Measurements from ENCODE around the gene DZIP3. TPM values are rescaled to one million over a fixed set of nuclear protein-coding genes. Genes with fewer than 3 reads are reported as not detected.

DZIP3 gene
- total RNA-seq, 4 donors from 2014 or later, result 3.6 to 7.7 (median 3.9) TPM

GRCh38 chr3:108736821-108737220, 147.3 kb downstream of the DZIP3 start:
- Histone ChIP-seq H3K27me3 (no peaks in the 10 kb centered on the region), H3K9me3 (no peaks in the 10 kb centered on the region), H3K4me3 (no peak overlapping the region), H3K27ac (no peak overlapping the region), H3K36me3 (no peaks in the 10 kb centered on the region), H3K4me1 (no peaks in the 10 kb centered on the region)
- no peak for DNase-seq (ENCODE audit: low spot score in 2 of 2)
- WGBS, result 77% methylated on average over 6 of the region's 6 CpGs
- no peak for TF ChIP-seq CTCF (IDR thresholded peaks at IDR 0.05)
- TF ChIP-seq EP300 (IDR thresholded peaks at IDR 0.05), result no peak
- no peak for TF ChIP-seq POLR2AphosphoS5 (IDR thresholded peaks at IDR 0.05)
- no peak for TF ChIP-seq POLR2A (IDR thresholded peaks at IDR 0.05)

GRCh38 chr3:108742929-108743328, 153.4 kb downstream of the DZIP3 start:
- no peak overlapping the region for H3K4me3 ChIP-seq
- H3K4me1 ChIP-seq, result no peaks in the 10 kb centered on the region
- H3K36me3 ChIP-seq, result no peaks in the 10 kb centered on the region
- 42% methylated on average over 1 of the region's 1 CpG for WGBS
- TF ChIP-seq CTCF (IDR thresholded peaks at IDR 0.05) (no peak), EP300 (IDR thresholded peaks at IDR 0.05) (no peak), POLR2A (IDR thresholded peaks at IDR 0.05) (no peak), POLR2AphosphoS5 (IDR thresholded peaks at IDR 0.05) (no peak)
- no peak for DNase-seq (ENCODE audit: low spot score in 2 of 2)
- H3K27me3 ChIP-seq, result no peaks in the 10 kb centered on the region
- H3K27ac ChIP-seq, result no peak overlapping the region
- H3K9me3 ChIP-seq, result no peaks in the 10 kb centered on the region

Other genes with a start within 250 kb of the DZIP3 start
- under 1 TPM in 3 of 4 donors, not detected in 1; 0.17 to 0.31 (median 0.30) TPM for gene MYH15, start 79.1 kb upstream of the DZIP3 start, total RNA-seq
- gene CIP2A, start 284 bp upstream of the DZIP3 start, total RNA-seq, result 1 to 10 TPM; 1.3 to 6.4 (median 2.0) TPM
- not detected for gene RETNLB, start 167.7 kb downstream of the DZIP3 start, total RNA-seq
- 1 to 10 TPM in 1 of 4 donors, under 1 TPM in 1, not detected in 2; 0.76 to 2.4 TPM for gene TRAT1, start 233.1 kb downstream of the DZIP3 start, total RNA-seq